Nephron (organoid): ENCODE data around the gene PRLHR.

Experiments used
- H3K27ac Mint-ChIP-seq, 3 experiments: 2 replicates each; pipeline ENCODE4 v1.8.0; 2020; ENCODE audit warnings: mixed read lengths in 3 of 3, mild to moderate bottlenecking in 2 of 3, moderate library complexity in 1 of 3
- H3K27me3 Mint-ChIP-seq: 2 replicates; pipeline ENCODE4 v1.8.0; 2021; ENCODE audit warnings: low read depth, mild to moderate bottlenecking, moderate library complexity, mixed read lengths
- H3K36me3 Mint-ChIP-seq: 2 replicates; pipeline ENCODE4 v1.8.0; 2020; ENCODE audit warnings: low read depth, mixed read lengths
- H3K4me1 Mint-ChIP-seq: 2 replicates; pipeline ENCODE4 v1.8.0; 2020; ENCODE audit warnings: mixed read lengths
- H3K4me3 Mint-ChIP-seq, 3 experiments: 2 replicates each; pipeline ENCODE4 v1.8.0; 2020; ENCODE audit warnings: mild to moderate bottlenecking in 3 of 3, mixed read lengths in 3 of 3, moderate library complexity in 2 of 3
- H3K9me3 Mint-ChIP-seq: 2 replicates; pipeline ENCODE4 v1.8.0; 2020; ENCODE audit warnings: mixed read lengths
- CTCF ChIP-seq, 3 experiments: fragments of 200-600 bp; sonication (generic); IDR thresholded peaks; one replicate each; pipeline ENCODE4 v1.5.0; 2021; ENCODE audit warnings: antibody characterized with exemption in 3 of 3; ENCODE audit not compliant: unreplicated experiment in 3 of 3

PRLHR gene

DNA sequence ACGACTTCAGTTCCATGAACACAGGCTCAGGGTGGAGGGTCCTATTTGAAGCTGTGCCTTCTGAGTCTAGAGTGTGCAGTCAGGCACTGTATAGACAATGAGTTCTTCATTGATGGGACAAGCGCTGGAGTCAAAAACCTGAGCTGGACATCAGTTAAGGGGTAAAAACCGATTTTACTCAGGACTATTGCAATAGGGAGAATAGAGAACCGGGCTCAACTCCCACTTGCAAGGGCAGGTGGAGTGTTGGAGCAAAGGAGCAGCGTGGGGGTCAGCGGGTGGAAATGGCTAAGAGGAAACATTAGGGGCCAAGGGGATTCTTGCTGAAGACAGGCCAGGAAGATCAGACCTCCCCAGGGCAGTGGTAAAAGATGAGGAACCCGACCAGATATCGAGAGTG, 28.5 kb downstream of the PRLHR start:
- no peaks in the 10 kb centered on the region for H3K36me3 Mint-ChIP-seq
- H3K9me3 Mint-ChIP-seq = peaks cover 5% of the 10 kb centered on the region
- H3K4me3 Mint-ChIP-seq = no peak overlapping the region
- no peak for TF ChIP-seq CTCF (IDR thresholded peaks at IDR 0.05; ENCODE audit: unreplicated experiment in 3 of 3)
- peaks cover 17% of the 10 kb centered on the region for H3K27me3 Mint-ChIP-seq
- H3K27ac Mint-ChIP-seq = no peak overlapping the region
- peaks cover 45% of the 10 kb centered on the region for H3K4me1 Mint-ChIP-seq

GRCh38 chr10:118565301-118566075, 30.0 kb downstream of the PRLHR start:
- no peak for TF ChIP-seq CTCF (IDR thresholded peaks at IDR 0.05; ENCODE audit: unreplicated experiment in 3 of 3)
- H3K27ac Mint-ChIP-seq = no peak overlapping the region
- H3K4me3 Mint-ChIP-seq = no peak overlapping the region
- peaks cover 16% of the 10 kb centered on the region for H3K9me3 Mint-ChIP-seq
- H3K27me3 Mint-ChIP-seq = peaks cover 13% of the 10 kb centered on the region
- peaks cover 34% of the 10 kb centered on the region for H3K4me1 Mint-ChIP-seq
- H3K36me3 Mint-ChIP-seq = peaks cover 4% of the 10 kb centered on the region

DNA sequence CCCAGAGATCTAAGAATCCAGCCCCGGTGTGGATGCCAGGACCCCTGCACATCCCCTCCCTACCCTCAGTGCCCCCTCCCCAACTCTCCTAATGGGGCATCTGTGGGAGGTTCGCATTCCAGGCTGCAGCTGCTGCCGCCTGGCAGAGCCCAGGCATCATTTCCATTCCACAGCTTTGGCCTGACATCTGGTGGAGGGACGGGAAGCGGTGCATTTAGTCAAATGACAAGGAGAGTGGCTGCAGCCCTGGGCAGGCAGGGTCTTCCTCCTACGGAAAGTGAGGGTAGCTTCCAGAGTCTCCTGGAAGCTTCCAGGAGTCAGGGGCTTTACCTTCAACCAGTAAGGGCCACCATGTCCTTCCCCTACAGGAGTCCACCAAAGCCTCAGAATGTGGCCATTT, 30.8 kb downstream of the PRLHR start:
- Mint-ChIP-seq H3K27me3 (peaks cover 13% of the 10 kb centered on the region), H3K4me1 (peaks cover 28% of the 10 kb centered on the region), H3K4me3 (no peak overlapping the region), H3K27ac (no peak overlapping the region), H3K9me3 (peaks cover 16% of the 10 kb centered on the region), H3K36me3 (peaks cover 4% of the 10 kb centered on the region)
- TF ChIP-seq CTCF (IDR thresholded peaks at IDR 0.05; ENCODE audit: unreplicated experiment in 3 of 3) = peak; percentile 31 to 47 (median 32)

DNA sequence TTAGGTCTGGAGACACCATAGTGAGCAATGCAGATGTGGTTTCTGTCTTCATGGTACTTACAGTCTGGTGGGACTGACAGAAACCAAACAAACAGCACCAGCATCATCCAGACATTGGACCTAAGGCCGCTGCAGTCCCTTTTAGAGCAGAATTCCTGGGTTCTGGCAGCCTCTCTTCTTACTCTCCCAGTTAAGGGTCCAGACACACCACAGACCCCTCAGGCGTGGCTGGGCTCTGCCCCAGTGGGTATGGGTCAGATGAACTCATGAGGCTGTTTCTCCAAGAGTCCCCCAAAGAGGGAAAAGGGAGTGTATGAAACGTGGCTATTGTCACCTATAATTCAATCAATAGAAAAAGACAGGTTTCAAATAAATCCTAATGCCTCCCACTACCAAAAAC, 31.3 kb downstream of the PRLHR start:
- H3K36me3 Mint-ChIP-seq = peaks cover 4% of the 10 kb centered on the region
- peaks cover 19% of the 10 kb centered on the region for H3K9me3 Mint-ChIP-seq
- H3K27ac Mint-ChIP-seq = no peak overlapping the region

DNA sequence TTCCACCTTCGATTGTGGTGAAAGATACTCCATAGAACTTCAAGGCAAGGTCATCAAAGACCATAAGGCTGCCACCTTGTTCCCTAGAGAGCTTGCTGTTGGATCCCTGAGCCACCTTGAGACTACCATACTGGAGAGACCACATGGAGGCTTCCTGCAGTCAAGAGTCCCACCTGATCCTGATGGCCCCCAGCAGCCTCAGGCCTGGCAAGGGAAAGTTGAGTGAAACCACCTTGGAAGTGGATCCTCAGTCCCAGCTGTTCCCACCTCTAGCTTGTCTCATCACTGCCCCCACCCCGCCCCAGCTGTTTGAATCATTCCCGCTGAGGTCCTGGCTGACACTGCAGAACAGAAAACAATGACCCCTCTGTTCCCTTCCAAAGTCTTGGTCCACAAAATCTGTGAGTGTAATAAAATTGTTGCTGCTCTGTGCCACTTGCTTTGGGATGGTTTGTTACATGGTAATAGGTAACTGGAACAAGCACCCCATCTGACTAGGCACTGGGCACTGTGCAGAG, 32.0 kb downstream of the PRLHR start:
- Mint-ChIP-seq H3K27me3 (peaks cover 4% of the 10 kb centered on the region), H3K4me1 (peaks cover 19% of the 10 kb centered on the region), H3K9me3 (peaks cover 21% of the 10 kb centered on the region), H3K36me3 (peaks cover 4% of the 10 kb centered on the region), H3K27ac (no peak overlapping the region), H3K4me3 (no peak overlapping the region)
- TF ChIP-seq CTCF (IDR thresholded peaks at IDR 0.05; ENCODE audit: unreplicated experiment in 3 of 3) = no peak

More for the DNA sequence above, 31.3 kb downstream of the PRLHR start:
- no peak for TF ChIP-seq CTCF (IDR thresholded peaks at IDR 0.05; ENCODE audit: unreplicated experiment in 3 of 3)
- Mint-ChIP-seq H3K27me3 (peaks cover 11% of the 10 kb centered on the region), H3K4me1 (peaks cover 22% of the 10 kb centered on the region), H3K4me3 (no peak overlapping the region)

- H3K27ac Mint-ChIP-seq = no peak overlapping the region
- peaks cover 4% of the 10 kb centered on the region for H3K27me3 Mint-ChIP-seq
- peaks cover 17% of the 10 kb centered on the region for H3K4me1 Mint-ChIP-seq
- peaks cover 24% of the 10 kb centered on the region for H3K9me3 Mint-ChIP-seq
- no peak overlapping the region for H3K4me3 Mint-ChIP-seq
- no peak for TF ChIP-seq CTCF (IDR thresholded peaks at IDR 0.05; ENCODE audit: unreplicated experiment in 3 of 3)
- H3K36me3 Mint-ChIP-seq = peaks cover 4% of the 10 kb centered on the region
Measured at GRCh38 chr10:118562851-118563250, 32.6 kb downstream of the PRLHR start.
